CD4-positive, alpha-beta memory T cell (primary cell): Measurements from ENCODE around the gene CPE. TPM values are rescaled to one million over a fixed set of nuclear protein-coding genes. Genes with fewer than 3 reads are reported as not detected.
A peak's percentile ranks its signal among the peaks of the same experiment; 100 is the strongest.
"Not testable (repeated sequence)": the region's sequence is repeated elsewhere in the genome, so short reads cannot be mapped to it uniquely, and the experiment has no call there.

Experiments
- CTCF ChIA-PET: fragments of 350-600 bp; sonication (Branson Sonifier 250); formaldehyde crosslinking; loops from one replicate; lab custom pipeline; 2021; ENCODE audit warnings: inconsistent platforms; ENCODE audit not compliant: partially characterized antibody; lab: Charles Lee
- POLR2A ChIA-PET: fragments of 350-600 bp; sonication (Branson Sonifier 250); formaldehyde crosslinking; loops from one replicate; lab custom pipeline; 2021; ENCODE audit not compliant: partially characterized antibody; lab: Charles Lee
- DNase-seq, 5 donors: peaks; one replicate each; pipeline versions ENCODE4 v3.0.0 to v3.0.0-alpha.2; 2020 to 2022; ENCODE audit warnings: mixed read lengths in 1 of 5
- H3K27ac ChIP-seq: one replicate; pipeline ENCODE4 v1.7.0; 2013; ENCODE audit warnings: low read depth, low read length
- H3K27me3 ChIP-seq: 2 replicates; pipeline ENCODE4 v1.7.0; 2013; ENCODE audit warnings: mild to moderate bottlenecking, low read length, moderate library complexity; ENCODE audit not compliant: insufficient read depth
- H3K36me3 ChIP-seq: 2 replicates; pipeline ENCODE4 v1.7.0; 2013; ENCODE audit warnings: mild to moderate bottlenecking, low read length, moderate library complexity; ENCODE audit not compliant: insufficient read depth
- H3K4me1 ChIP-seq: 2 replicates; pipeline ENCODE4 v1.7.0; 2013; ENCODE audit warnings: mild to moderate bottlenecking, low read length, moderate library complexity; ENCODE audit not compliant: insufficient read depth
- H3K4me3 ChIP-seq, 2 donors: one replicate each; pipeline ENCODE4 v1.7.0; 2013; ENCODE audit warnings: low read length in 2 of 2, mild to moderate bottlenecking in 1 of 2
- H3K9me3 ChIP-seq, 2 donors: one replicate each; pipeline ENCODE4 v1.7.0; 2013; ENCODE audit warnings: low read length in 2 of 2, control low read depth in 1 of 2; ENCODE audit not compliant: control insufficient read depth in 1 of 2
- H3K27ac Mint-ChIP-seq, 7 donors: one replicate each; pipeline ENCODE4 v1.8.0; 2020 to 2021; ENCODE audit warnings: mixed read lengths in 7 of 7, mild to moderate bottlenecking in 6 of 7, inconsistent platforms in 3 of 7, moderate library complexity in 3 of 7
- H3K27me3 Mint-ChIP-seq, 2 donors: one replicate each; pipeline ENCODE4 v1.8.0; 2020 to 2021; ENCODE audit warnings: mixed read lengths in 2 of 2
- H3K36me3 Mint-ChIP-seq, 2 donors: one replicate each; pipeline ENCODE4 v1.8.0; 2020 to 2021; ENCODE audit warnings: mixed read lengths in 2 of 2, inconsistent platforms in 1 of 2, mild to moderate bottlenecking in 1 of 2
- H3K4me1 Mint-ChIP-seq, 4 donors: one replicate each; pipeline ENCODE4 v1.8.0; 2020 to 2021; ENCODE audit warnings: mixed read lengths in 4 of 4, mild to moderate bottlenecking in 1 of 4
- H3K4me3 Mint-ChIP-seq, 8 donors: one replicate each; pipeline ENCODE4 v1.8.0; 2020 to 2021; ENCODE audit warnings: mixed read lengths in 8 of 8, mild to moderate bottlenecking in 7 of 8, moderate library complexity in 6 of 8, inconsistent platforms in 3 of 8
- H3K9me3 Mint-ChIP-seq, 8 donors: one replicate each; pipeline ENCODE4 v1.8.0; 2020 to 2021; ENCODE audit warnings: mixed read lengths in 8 of 8, mild to moderate bottlenecking in 5 of 8, inconsistent platforms in 3 of 8, moderate library complexity in 1 of 8
- intact Hi-C: fragments of 100-400 bp; cut with micrococcal nuclease; formaldehyde crosslinking; loops from one replicate; pipeline ENCODE4 v1.15.1; 2023
- polyA plus RNA-seq, 2 donors: library from polyadenylated mRNA; unstranded; fragments of 300-500 nt; fragmentation: Illumina TruSeq; gene quantifications; one replicate each; pipeline ENCODE4 v1.2.3, GENCODE V29; 2021
- total RNA-seq, 2 experiments: library from RNA; stranded (reverse); gene quantifications; one replicate each; pipeline ENCODE4 v1.2.3, GENCODE V29; 2021

The CPE gene
- total and polyA plus RNA-seq, 4 experiments from 2014 or later = not detected

DNA sequence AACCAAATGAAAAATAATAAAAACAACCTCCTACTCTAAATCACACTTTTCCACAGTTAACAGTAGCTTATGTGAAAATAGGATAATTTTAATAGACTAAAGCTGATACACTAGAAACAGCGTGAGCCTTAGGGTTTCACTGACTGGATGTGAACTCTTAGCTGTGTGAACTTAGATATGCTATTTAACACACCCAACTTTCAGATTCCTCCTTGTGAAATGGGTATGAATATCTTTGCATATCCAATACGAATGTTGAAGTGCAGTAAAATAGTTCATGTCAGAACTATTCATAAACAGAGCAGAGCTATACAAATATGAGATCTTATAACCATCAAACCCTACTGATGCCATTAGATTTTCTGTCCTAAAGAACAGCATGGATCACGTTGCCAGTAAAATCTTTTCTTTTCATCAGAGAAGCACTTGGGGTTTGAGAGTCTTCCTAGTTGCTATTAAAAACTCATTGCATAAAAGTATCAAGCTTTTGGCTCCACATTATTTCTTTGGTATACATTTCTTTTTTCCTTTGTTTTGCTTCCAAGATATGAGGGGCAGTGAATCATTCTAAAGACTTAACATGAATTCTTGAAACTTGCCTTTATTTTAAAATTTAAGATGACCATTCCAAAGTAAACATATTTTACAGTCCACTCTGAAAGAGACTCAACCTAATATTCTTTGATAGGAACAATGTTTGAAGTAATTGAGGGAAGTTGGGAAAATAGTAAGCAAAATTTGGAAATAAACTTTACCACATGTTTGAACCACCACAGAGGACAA is 102.4 kb downstream of the CPE start:
- DNase-seq = no peak
- ChIA-PET CTCF (interaction anchor here (1.0 kb wide), 1 partner anchor 12 kb away, joined by 3 read pairs; no protein-coding TSS in a partner anchor), POLR2A (no interaction called here)
- Mint-ChIP-seq H3K27me3 (peaks cover 5 to 9% of the 10 kb centered on the region in 2 donors), H3K27ac (no peak overlapping the region), H3K4me1 (no peaks in the 10 kb centered on the region), H3K4me3 (no peak overlapping the region), H3K9me3 (no peaks in the 10 kb centered on the region), H3K36me3 (no peaks in the 10 kb centered on the region)
- no peaks in the 10 kb centered on the region for H3K4me1 ChIP-seq
- no peak overlapping the region for H3K4me3 ChIP-seq
- no peak overlapping the region for H3K27ac ChIP-seq
- intact Hi-C loops = no loop called here
- no peaks in the 10 kb centered on the region for H3K36me3 ChIP-seq
- no peaks in the 10 kb centered on the region for H3K27me3 ChIP-seq
- no peaks in the 10 kb centered on the region for H3K9me3 ChIP-seq

GRCh38 chr4:165489786-165490185 is 111.0 kb downstream of the CPE start:
- no peak overlapping the region for H3K27ac Mint-ChIP-seq
- POLR2A ChIA-PET = no interaction called here
- CTCF ChIA-PET = no interaction called here
- Histone ChIP-seq H3K9me3 (no peaks in the 10 kb centered on the region), H3K4me3 (no peak overlapping the region), H3K27me3 (no peaks in the 10 kb centered on the region), H3K4me1 (peaks cover 9% of the 10 kb centered on the region), H3K36me3 (no peaks in the 10 kb centered on the region), H3K27ac (no peak overlapping the region)
- H3K36me3 Mint-ChIP-seq = no peaks in the 10 kb centered on the region
- peaks cover 19 to 36% of the 10 kb centered on the region in 2 donors for H3K27me3 Mint-ChIP-seq
- no peaks in the 10 kb centered on the region for H3K9me3 Mint-ChIP-seq
- DNase-seq = no peak
- H3K4me3 Mint-ChIP-seq = no peak overlapping the region
- H3K4me1 Mint-ChIP-seq = peaks cover 3 to 5% (median 4%) of the 10 kb centered on the region in 4 donors
- intact Hi-C loops = no loop called here

- H3K36me3 Mint-ChIP-seq, H3K36me3 ChIP-seq, POLR2A ChIA-PET, H3K27ac Mint-ChIP-seq, H3K27ac ChIP-seq, intact Hi-C loops, H3K9me3 ChIP-seq, H3K4me1 Mint-ChIP-seq, H3K4me1 ChIP-seq, H3K4me3 Mint-ChIP-seq, DNase-seq, H3K4me3 ChIP-seq, H3K27me3 ChIP-seq, H3K9me3 Mint-ChIP-seq: not testable (repeated sequence)
- CTCF ChIA-PET = interaction anchor here (0.9 to 2.2 kb wide), 8 partner anchors 8 to 759 kb away, joined by 3 to 15 read pairs (median 5); no protein-coding TSS in a partner anchor
- peaks cover 19 to 21% of the 10 kb centered on the region in 2 donors for H3K27me3 Mint-ChIP-seq
Measured at GRCh38 chr4:165492583-165492982, 113.8 kb downstream of the CPE start.

GRCh38 chr4:165493359-165493758 is 114.6 kb downstream of the CPE start:
- Histone ChIP-seq H3K36me3 (no peaks in the 10 kb centered on the region), H3K4me1 (peaks cover 9% of the 10 kb centered on the region), H3K9me3 (no peaks in the 10 kb centered on the region), H3K27ac (no peak overlapping the region), H3K4me3 (no peak overlapping the region), H3K27me3 (no peaks in the 10 kb centered on the region)
- Mint-ChIP-seq H3K36me3 (no peaks in the 10 kb centered on the region), H3K27ac (peak overlapping the region in 2 of 7 donors; percentile 20 to 30), H3K4me1 (peaks cover 3 to 5% (median 4%) of the 10 kb centered on the region in 4 donors), H3K27me3 (peaks cover 17 to 19% of the 10 kb centered on the region in 2 donors), H3K9me3 (no peaks in the 10 kb centered on the region), H3K4me3 (peak overlapping the region in 7 of 8 donors; percentile 51 to 87 (median 69))
- DNase-seq = peak; percentile 37 to 52 (median 50)
- CTCF ChIA-PET = interaction anchor here (0.8 to 2.2 kb wide), 20 partner anchors 8 to 758 kb away, joined by 3 to 15 read pairs (median 4); no protein-coding TSS in a partner anchor
- POLR2A ChIA-PET = no interaction called here
- intact Hi-C loops = no loop called here

GRCh38 chr4:165502916-165503907 is 124.4 kb downstream of the CPE start:
- H3K4me3 Mint-ChIP-seq = no peak overlapping the region

GRCh38 chr4:165504184-165504583 is 125.4 kb downstream of the CPE start:
- CTCF ChIA-PET = interaction anchor here (0.9 kb wide), 1 partner anchor 11 kb away, joined by 3 read pairs; no protein-coding TSS in a partner anchor
- no peaks in the 10 kb centered on the region for H3K36me3 Mint-ChIP-seq
- peaks cover 2 to 5% of the 10 kb centered on the region in 2 donors for H3K27me3 Mint-ChIP-seq
- no peaks in the 10 kb centered on the region for H3K9me3 Mint-ChIP-seq
- no peak overlapping the region for H3K27ac Mint-ChIP-seq
- intact Hi-C loops = no loop called here
- H3K9me3 ChIP-seq = no peaks in the 10 kb centered on the region
- no peaks in the 10 kb centered on the region for H3K36me3 ChIP-seq
- no peak for DNase-seq
- no peaks in the 10 kb centered on the region for H3K27me3 ChIP-seq
- H3K4me1 Mint-ChIP-seq = peaks cover 0 to 1% (median 0%) of the 10 kb centered on the region in 4 donors
- H3K4me1 ChIP-seq = no peaks in the 10 kb centered on the region
- H3K4me3 Mint-ChIP-seq = no peak overlapping the region
- H3K4me3 ChIP-seq = no peak overlapping the region
- no peak overlapping the region for H3K27ac ChIP-seq
- POLR2A ChIA-PET = no interaction called here

More at GRCh38 chr4:165502916-165503907, 124.4 kb downstream of the CPE start:
- Histone ChIP-seq H3K27ac (no peak overlapping the region), H3K9me3 (no peaks in the 10 kb centered on the region), H3K36me3 (no peaks in the 10 kb centered on the region), H3K4me3 (no peak overlapping the region), H3K4me1 (no peaks in the 10 kb centered on the region), H3K27me3 (no peaks in the 10 kb centered on the region)
- no peak for DNase-seq
- peaks cover 0 to 1% (median 0%) of the 10 kb centered on the region in 4 donors for H3K4me1 Mint-ChIP-seq
- H3K36me3 Mint-ChIP-seq = no peaks in the 10 kb centered on the region
- H3K27me3 Mint-ChIP-seq = peaks cover 2 to 5% of the 10 kb centered on the region in 2 donors
- H3K27ac Mint-ChIP-seq = no peak overlapping the region
- H3K9me3 Mint-ChIP-seq = no peaks in the 10 kb centered on the region
- intact Hi-C loops = no loop called here
- ChIA-PET POLR2A (no interaction called here), CTCF (interaction anchor here (0.9 to 1.3 kb wide), 3 partner anchors 10 to 31 kb away, joined by 3 to 8 read pairs (median 3); no protein-coding TSS in a partner anchor)
